ENCODE data around the gene SLC4A1AP. TPM values are rescaled to one million over a fixed set of nuclear protein-coding genes. Genes with fewer than 3 reads are reported as not detected.

SLC4A1AP gene
- total RNA-seq, 6 donors from 2014 or later, result 15.8 to 44.0 (median 21.6) TPM

DNA sequence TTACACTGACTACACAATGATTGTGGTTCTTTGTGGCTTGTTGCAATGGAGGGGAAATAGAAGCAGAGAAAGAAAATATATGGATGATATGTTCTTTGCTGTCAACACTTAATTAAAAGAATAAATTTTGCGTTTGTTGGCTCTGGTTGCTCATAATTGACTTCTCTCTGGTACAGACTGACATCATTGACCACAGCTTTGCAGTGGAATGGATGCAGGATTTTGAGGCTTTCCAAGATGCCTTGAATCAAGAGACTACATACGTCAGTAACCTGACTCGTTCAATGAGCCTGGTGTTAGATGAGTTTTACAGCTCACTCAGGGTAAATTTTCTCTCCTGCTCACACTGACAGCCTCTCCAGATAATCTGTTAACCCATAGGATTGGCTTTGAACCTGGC is 25.0 kb upstream of the SLC4A1AP start:
- no peak for ATAC-seq (ENCODE audit: low FRiP score in 2 of 2)
- 56 to 87% methylated on average over 3 of the region's 3 CpGs for WGBS, 2 donors

DNA sequence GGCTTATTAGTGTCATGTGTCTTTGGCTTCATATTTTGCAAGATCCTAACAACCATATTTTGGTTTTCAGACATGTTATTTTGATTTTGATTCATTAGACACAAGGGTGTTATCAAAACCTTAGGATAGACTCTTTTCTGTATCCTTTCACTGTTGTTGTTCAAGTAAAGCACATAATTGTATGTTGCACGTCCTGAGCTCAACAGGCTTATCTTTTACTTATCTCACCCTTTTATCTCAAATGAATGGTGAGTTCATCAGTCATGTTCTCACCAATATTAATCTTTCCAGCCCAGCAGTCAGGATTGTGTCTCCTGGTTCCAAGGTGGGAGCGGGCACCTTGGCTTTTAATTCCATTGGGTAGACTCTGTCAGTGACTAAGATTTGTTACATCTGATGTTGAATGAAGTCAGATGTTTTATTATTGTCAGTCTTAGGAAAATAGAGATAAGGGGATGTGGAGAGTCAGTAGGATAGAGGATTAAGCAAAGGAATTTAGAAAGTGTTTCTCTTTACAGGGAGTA is 22.9 kb upstream of the SLC4A1AP start:
- Histone ChIP-seq H3K27me3 (no peaks in the 10 kb centered on the region), H3K36me3 (peaks cover 32 to 100% (median 65%) of the 10 kb centered on the region in 4 donors), H3K9me3 (no peaks in the 10 kb centered on the region), H3K27ac (no peak overlapping the region), H3K4me3 (no peak overlapping the region), H3K4me1 (no peaks in the 10 kb centered on the region)
- ATAC-seq (ENCODE audit: low FRiP score in 2 of 2) (no peak), DNase-seq (no peak)
- WGBS, 2 donors, result 89 to 93% methylated on average over 2 of the region's 2 CpGs
- TF ChIP-seq, protein P1, sequence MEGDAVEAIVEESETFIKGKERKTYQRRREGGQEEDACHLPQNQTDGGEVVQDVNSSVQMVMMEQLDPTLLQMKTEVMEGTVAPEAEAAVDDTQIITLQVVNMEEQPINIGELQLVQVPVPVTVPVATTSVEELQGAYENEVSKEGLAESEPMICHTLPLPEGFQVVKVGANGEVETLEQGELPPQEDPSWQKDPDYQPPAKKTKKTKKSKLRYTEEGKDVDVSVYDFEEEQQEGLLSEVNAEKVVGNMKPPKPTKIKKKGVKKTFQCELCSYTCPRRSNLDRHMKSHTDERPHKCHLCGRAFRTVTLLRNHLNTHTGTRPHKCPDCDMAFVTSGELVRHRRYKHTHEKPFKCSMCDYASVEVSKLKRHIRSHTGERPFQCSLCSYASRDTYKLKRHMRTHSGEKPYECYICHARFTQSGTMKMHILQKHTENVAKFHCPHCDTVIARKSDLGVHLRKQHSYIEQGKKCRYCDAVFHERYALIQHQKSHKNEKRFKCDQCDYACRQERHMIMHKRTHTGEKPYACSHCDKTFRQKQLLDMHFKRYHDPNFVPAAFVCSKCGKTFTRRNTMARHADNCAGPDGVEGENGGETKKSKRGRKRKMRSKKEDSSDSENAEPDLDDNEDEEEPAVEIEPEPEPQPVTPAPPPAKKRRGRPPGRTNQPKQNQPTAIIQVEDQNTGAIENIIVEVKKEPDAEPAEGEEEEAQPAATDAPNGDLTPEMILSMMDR (IDR thresholded peaks at IDR 0.05), result no peak
- TF ChIP-seq POLR2AphosphoS5 (IDR thresholded peaks at IDR 0.05), result no peak
- no peak for TF ChIP-seq POLR2A (IDR thresholded peaks at IDR 0.05)
- TF ChIP-seq EP300 (IDR thresholded peaks at IDR 0.05), result no peak

More for the DNA sequence above, 25.0 kb upstream of the SLC4A1AP start:
- H3K36me3 ChIP-seq, result peaks cover 42 to 100% (median 70%) of the 10 kb centered on the region in 4 donors
- no peaks in the 10 kb centered on the region for H3K27me3 ChIP-seq
- no peaks in the 10 kb centered on the region for H3K9me3 ChIP-seq
- no peak for TF ChIP-seq POLR2AphosphoS5 (IDR thresholded peaks at IDR 0.05)
- no peak for TF ChIP-seq EP300 (IDR thresholded peaks at IDR 0.05)
- no peak for TF ChIP-seq POLR2A (IDR thresholded peaks at IDR 0.05)
- TF ChIP-seq, protein P1 (IDR thresholded peaks at IDR 0.05), result no peak
- H3K4me1 ChIP-seq, result no peaks in the 10 kb centered on the region
- no peak for DNase-seq
- no peak overlapping the region for H3K27ac ChIP-seq
- no peak overlapping the region for H3K4me3 ChIP-seq

DNA sequence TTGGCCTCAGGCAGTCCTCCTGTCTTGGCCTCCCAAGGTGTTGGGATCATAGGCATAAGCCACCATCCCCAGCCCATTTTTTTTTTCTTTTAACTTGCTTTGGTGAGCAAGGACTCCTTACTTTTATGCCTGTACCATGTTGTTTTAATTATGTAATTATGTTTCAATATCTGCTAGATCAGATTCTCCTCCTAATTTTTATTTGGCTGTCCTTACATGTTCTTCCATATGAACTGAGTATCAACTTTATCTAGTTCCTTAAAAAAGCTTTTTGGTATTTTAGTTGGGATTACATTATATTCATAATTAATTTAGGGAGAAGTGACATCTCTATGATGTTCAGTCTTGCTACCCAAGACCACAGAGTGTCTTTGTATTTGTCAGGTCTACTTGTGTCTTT is 18.5 kb upstream of the SLC4A1AP start:
- no peaks in the 10 kb centered on the region for H3K9me3 ChIP-seq
- no peaks in the 10 kb centered on the region for H3K27me3 ChIP-seq
- H3K4me3 ChIP-seq, result no peak overlapping the region
- no peaks in the 10 kb centered on the region for H3K4me1 ChIP-seq
- H3K36me3 ChIP-seq, result peaks cover 21 to 100% (median 60%) of the 10 kb centered on the region in 4 donors
- TF ChIP-seq EP300 (IDR thresholded peaks at IDR 0.05) (no peak), POLR2A (IDR thresholded peaks at IDR 0.05) (no peak), POLR2AphosphoS5 (IDR thresholded peaks at IDR 0.05) (no peak)
- TF ChIP-seq, protein P1 (IDR thresholded peaks at IDR 0.05), result no peak
- no peak overlapping the region for H3K27ac ChIP-seq
- no peak for ATAC-seq (ENCODE audit: low FRiP score in 2 of 2)
- DNase-seq, result no peak

DNA sequence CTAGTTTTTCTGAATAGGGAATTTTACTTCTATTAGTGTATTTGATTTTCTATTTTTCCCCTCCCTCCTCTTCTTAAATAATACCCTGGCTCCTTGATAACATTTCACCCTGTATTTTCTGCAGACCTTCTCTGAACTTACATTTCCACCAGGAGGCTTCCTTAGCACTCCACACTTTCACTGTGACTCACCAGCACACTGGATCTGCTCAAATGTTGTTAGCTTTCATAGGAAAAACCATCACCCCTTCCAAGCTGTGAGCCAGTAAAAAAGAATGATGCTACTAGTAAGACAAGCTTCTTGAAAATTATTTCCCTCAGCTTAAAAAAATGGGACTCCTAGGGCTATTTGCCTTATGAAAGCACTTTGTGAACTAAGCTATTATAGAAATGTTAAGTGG is 16.4 kb upstream of the SLC4A1AP start:
- H3K4me1 ChIP-seq, result no peaks in the 10 kb centered on the region
- no peaks in the 10 kb centered on the region for H3K9me3 ChIP-seq

More for the DNA sequence above, 16.4 kb upstream of the SLC4A1AP start:
- H3K27ac ChIP-seq, result no peak overlapping the region
- DNase-seq, result no peak
- H3K36me3 ChIP-seq, result peaks cover 23 to 100% (median 64%) of the 10 kb centered on the region in 4 donors
- TF ChIP-seq, protein P1 (IDR thresholded peaks at IDR 0.05), result no peak
- no peak for TF ChIP-seq POLR2AphosphoS5 (IDR thresholded peaks at IDR 0.05)
- no peak for TF ChIP-seq POLR2A (IDR thresholded peaks at IDR 0.05)
- TF ChIP-seq EP300 (IDR thresholded peaks at IDR 0.05), result no peak
- ATAC-seq (ENCODE audit: low FRiP score in 2 of 2), result no peak
- no peak overlapping the region for H3K4me3 ChIP-seq
- H3K27me3 ChIP-seq, result no peaks in the 10 kb centered on the region

All from upper lobe of left lung (tissue), 6 donors.